Natural killer cell (primary cell): ENCODE results near the gene BEX4. TPM values are rescaled to one million over a fixed set of nuclear protein-coding genes. Genes with fewer than 3 reads are reported as not detected.
"Not testable (repeated sequence)": the region's sequence is repeated elsewhere in the genome, so short reads cannot be mapped to it uniquely, and the experiment has no call there.

ENCODE experiments used
- ATAC-seq, 3 donors: fragments of 150-1000 bp in 2 of 3; fragments of 200-7000 bp in 1 of 3; cut with Tn5 transposase; 1 replicate in 1 of 3; 2 replicates in 2 of 3; pipeline ENCODE4 v1.10.0; 2021; ENCODE audit warnings: mild to moderate bottlenecking in 2 of 3, moderate library complexity in 2 of 3
- DNase-seq, 2 donors: peaks; one replicate each; pipeline versions ENCODE4 v3.0.0 to v3.0.0-alpha.2; 2013 to 2021; ENCODE audit warnings: mixed read lengths in 1 of 2
- H3K27ac ChIP-seq: one replicate; pipeline ENCODE4 v1.5.1; 2013; ENCODE audit warnings: mild to moderate bottlenecking, low read length
- H3K27me3 ChIP-seq: one replicate; pipeline ENCODE4 v1.6.1; 2013; ENCODE audit warnings: low read length; ENCODE audit not compliant: control insufficient read depth, insufficient read depth
- H3K36me3 ChIP-seq: one replicate; pipeline ENCODE4 v1.6.1; 2013; ENCODE audit warnings: low read length; ENCODE audit not compliant: control insufficient read depth, insufficient read depth
- H3K4me1 ChIP-seq: one replicate; pipeline ENCODE4 v1.6.1; 2013; ENCODE audit warnings: low read length; ENCODE audit not compliant: control insufficient read depth, insufficient read depth
- H3K4me3 ChIP-seq: one replicate; pipeline ENCODE4 v1.5.1; 2013; ENCODE audit warnings: low read length
- H3K9me3 ChIP-seq: one replicate; pipeline ENCODE4 v1.6.1; 2013; ENCODE audit warnings: low read length; ENCODE audit not compliant: control insufficient read depth, insufficient read depth
- H3K27ac Mint-ChIP-seq, 2 donors: one replicate each; pipeline ENCODE4 v1.8.0; 2022; ENCODE audit warnings: mild to moderate bottlenecking in 2 of 2, mixed read lengths in 2 of 2, moderate library complexity in 1 of 2
- H3K27me3 Mint-ChIP-seq, 2 donors: one replicate each; pipeline ENCODE4 v1.8.0; 2022; ENCODE audit warnings: low read depth in 2 of 2, mixed read lengths in 2 of 2
- H3K36me3 Mint-ChIP-seq: one replicate; pipeline ENCODE4 v1.8.0; 2022; ENCODE audit warnings: mixed read lengths
- H3K4me1 Mint-ChIP-seq, 2 donors: one replicate each; pipeline ENCODE4 v1.8.0; 2022; ENCODE audit warnings: mixed read lengths in 2 of 2
- H3K4me3 Mint-ChIP-seq: one replicate; pipeline ENCODE4 v1.8.0; 2022; ENCODE audit warnings: mild to moderate bottlenecking, moderate library complexity, mixed read lengths
- H3K9me3 Mint-ChIP-seq, 2 donors: one replicate each; pipeline ENCODE4 v1.8.0; 2022; ENCODE audit warnings: mixed read lengths in 2 of 2
- CTCF ChIP-seq: fragments of 200-600 bp; IDR thresholded peaks from one replicate; pipeline ENCODE4 v1.8.0; 2022; ENCODE audit warnings: antibody characterized with exemption
- WGBS: methylation state at CpG from one replicate; pipeline ENCODE4 v1.1.7; 2013; ENCODE audit warnings: missing lambda C conversion rate; ENCODE audit not compliant: insufficient coverage; 5-methylcytosine and 5-hydroxymethylcytosine counted together
- intact Hi-C: fragments of 100-400 bp; cut with micrococcal nuclease; formaldehyde crosslinking; loops from one replicate; pipeline ENCODE4 v1.14.2; 2022
- total RNA-seq, 4 donors: library from RNA; stranded (reverse); fragments of 120-200 nt in 1 of 4; gene quantifications; one replicate each; pipeline versions ENCODE4 v1.2.3 to v1.2.4, GENCODE V29; 2013 to 2022

The BEX4 gene
- total RNA-seq, 3 donors from 2014 or later (not counting 1 experiment from before 2014, with no cell fraction given): 30.8 to 53.4 (median 47.1) TPM

- Mint-ChIP-seq H3K9me3 (no peaks in the 10 kb centered on the region), H3K27ac (peak overlapping the region; percentile 81 to 94), H3K4me3 (peak overlapping the region; percentile 76), H3K27me3 (peaks cover 4 to 18% of the 10 kb centered on the region in 2 donors), H3K36me3 (no peaks in the 10 kb centered on the region), H3K4me1 (peaks cover 0 to 11% of the 10 kb centered on the region in 2 donors)
- no peaks in the 10 kb centered on the region for H3K36me3 ChIP-seq
- H3K9me3 ChIP-seq: no peaks in the 10 kb centered on the region
- H3K27ac ChIP-seq: peak overlapping the region; percentile 95
- no peaks in the 10 kb centered on the region for H3K27me3 ChIP-seq
- intact Hi-C loops: loop anchor here (2.0 to 10.0 kb wide), 2 partner anchors 39 to 99 kb away; partner anchors contain the start of genes BEX2 and TCEAL8
- DNase-seq: peak; percentile 34 to 60
- H3K4me1 ChIP-seq: peaks cover 13% of the 10 kb centered on the region
- no peak for TF ChIP-seq CTCF
- H3K4me3 ChIP-seq: peak overlapping the region; percentile 82
- ATAC-seq: peak; percentile 52 to 73 (median 60)
- 2% methylated on average over 31 of the region's 39 CpGs for WGBS
Measured at GRCh38 chrX:103215425-103215991, 600 bp downstream of the BEX4 start.

GRCh38 chrX:103220511-103221323 lies 5.8 kb downstream of the BEX4 start:
- Mint-ChIP-seq H3K4me1 (peaks cover 0 to 5% of the 10 kb centered on the region in 2 donors), H3K27me3 (peaks cover 29 to 53% of the 10 kb centered on the region in 2 donors), H3K36me3 (no peaks in the 10 kb centered on the region), H3K4me3 (no peak overlapping the region), H3K9me3 (no peaks in the 10 kb centered on the region), H3K27ac (no peak overlapping the region)
- Histone ChIP-seq H3K9me3 (no peaks in the 10 kb centered on the region), H3K36me3 (no peaks in the 10 kb centered on the region), H3K27ac (no peak overlapping the region), H3K4me3 (no peak overlapping the region), H3K27me3 (no peaks in the 10 kb centered on the region), H3K4me1 (peaks cover 6% of the 10 kb centered on the region)
- ATAC-seq: no peak
- TF ChIP-seq CTCF: no peak
- intact Hi-C loops: no loop called here
- DNase-seq: no peak
- 93% methylated on average over 34 of the region's 39 CpGs for whole genome bisulfite sequencing

GRCh38 chrX:103225918-103226317 lies 11.0 kb downstream of the BEX4 start:
- H3K27ac Mint-ChIP-seq, H3K4me3 Mint-ChIP-seq, H3K4me1 ChIP-seq, DNase-seq, ATAC-seq, H3K4me1 Mint-ChIP-seq, H3K36me3 ChIP-seq, H3K27ac ChIP-seq, H3K36me3 Mint-ChIP-seq, H3K27me3 ChIP-seq, H3K9me3 ChIP-seq, intact Hi-C loops, H3K9me3 Mint-ChIP-seq, H3K4me3 ChIP-seq: not testable (repeated sequence)
- H3K27me3 Mint-ChIP-seq: peaks cover 25 to 46% of the 10 kb centered on the region in 2 donors
- no CpG with 5 or more reads among the region's 4 CpGs for WGBS

- Mint-ChIP-seq H3K4me3 (no peak overlapping the region), H3K36me3 (no peaks in the 10 kb centered on the region), H3K27ac (no peak overlapping the region), H3K9me3 (no peaks in the 10 kb centered on the region), H3K4me1 (no peaks in the 10 kb centered on the region), H3K27me3 (peaks cover 4 to 21% of the 10 kb centered on the region in 2 donors)
- no peak overlapping the region for H3K27ac ChIP-seq
- H3K36me3 ChIP-seq: no peaks in the 10 kb centered on the region
- H3K27me3 ChIP-seq: no peaks in the 10 kb centered on the region
- no peak overlapping the region for H3K4me3 ChIP-seq
- H3K4me1 ChIP-seq: no peaks in the 10 kb centered on the region
- TF ChIP-seq CTCF: no peak
- intact Hi-C loops: no loop called here
- no peaks in the 10 kb centered on the region for H3K9me3 ChIP-seq
- DNase-seq: no peak
- WGBS: 97% methylated on average over 2 of the region's 2 CpGs
- ATAC-seq: no peak
Measured at GRCh38 chrX:103233263-103233662, 18.4 kb downstream of the BEX4 start.
